GM18868 (cell line): ENCODE measurements around the gene GADD45GIP1.
"Not testable (repeated sequence)": the region's sequence is repeated elsewhere in the genome, so short reads cannot be mapped to it uniquely, and the experiment has no call there.

Source experiments
- ATAC-seq: cut with Tn5 transposase; IDR thresholded peaks from one replicate; pipeline ENCODE4 v1.9.1; 2021; ENCODE audit warnings: mild to moderate bottlenecking, moderate library complexity; ENCODE audit not compliant: unreplicated experiment

Gene GADD45GIP1

DNA sequence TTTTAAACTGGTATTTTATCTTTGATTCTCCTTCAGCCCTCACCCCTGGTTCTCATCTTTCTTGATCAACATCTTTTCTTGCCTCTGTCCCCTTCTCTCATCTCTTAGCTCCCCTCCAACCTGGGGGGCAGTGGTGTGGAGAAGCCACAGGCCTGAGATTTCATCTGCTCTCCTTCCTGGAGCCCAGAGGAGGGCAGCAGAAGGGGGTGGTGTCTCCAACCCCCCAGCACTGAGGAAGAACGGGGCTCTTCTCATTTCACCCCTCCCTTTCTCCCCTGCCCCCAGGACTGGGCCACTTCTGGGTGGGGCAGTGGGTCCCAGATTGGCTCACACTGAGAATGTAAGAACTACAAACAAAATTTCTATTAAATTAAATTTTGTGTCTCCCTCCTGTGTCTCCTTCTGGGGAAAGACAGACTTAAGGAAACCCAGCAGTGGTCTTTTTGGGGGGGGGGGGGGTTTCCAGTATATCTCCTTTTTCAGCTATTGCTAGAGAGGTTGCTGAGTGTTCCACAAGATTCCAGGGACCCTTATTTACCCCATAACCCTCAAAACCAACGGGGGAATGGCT is 12.8 kb downstream of the GADD45GIP1 start:
- ATAC-seq: no peak

- ATAC-seq: no peak
Observed at GRCh38 chr19:12943437-12944044, 13.5 kb downstream of the GADD45GIP1 start.

- no peak for ATAC-seq
Observed at GRCh38 chr19:12940897-12941296, 16.1 kb downstream of the GADD45GIP1 start.

- no peak for ATAC-seq
Observed at GRCh38 chr19:12939975-12940423, 17.0 kb downstream of the GADD45GIP1 start.

DNA sequence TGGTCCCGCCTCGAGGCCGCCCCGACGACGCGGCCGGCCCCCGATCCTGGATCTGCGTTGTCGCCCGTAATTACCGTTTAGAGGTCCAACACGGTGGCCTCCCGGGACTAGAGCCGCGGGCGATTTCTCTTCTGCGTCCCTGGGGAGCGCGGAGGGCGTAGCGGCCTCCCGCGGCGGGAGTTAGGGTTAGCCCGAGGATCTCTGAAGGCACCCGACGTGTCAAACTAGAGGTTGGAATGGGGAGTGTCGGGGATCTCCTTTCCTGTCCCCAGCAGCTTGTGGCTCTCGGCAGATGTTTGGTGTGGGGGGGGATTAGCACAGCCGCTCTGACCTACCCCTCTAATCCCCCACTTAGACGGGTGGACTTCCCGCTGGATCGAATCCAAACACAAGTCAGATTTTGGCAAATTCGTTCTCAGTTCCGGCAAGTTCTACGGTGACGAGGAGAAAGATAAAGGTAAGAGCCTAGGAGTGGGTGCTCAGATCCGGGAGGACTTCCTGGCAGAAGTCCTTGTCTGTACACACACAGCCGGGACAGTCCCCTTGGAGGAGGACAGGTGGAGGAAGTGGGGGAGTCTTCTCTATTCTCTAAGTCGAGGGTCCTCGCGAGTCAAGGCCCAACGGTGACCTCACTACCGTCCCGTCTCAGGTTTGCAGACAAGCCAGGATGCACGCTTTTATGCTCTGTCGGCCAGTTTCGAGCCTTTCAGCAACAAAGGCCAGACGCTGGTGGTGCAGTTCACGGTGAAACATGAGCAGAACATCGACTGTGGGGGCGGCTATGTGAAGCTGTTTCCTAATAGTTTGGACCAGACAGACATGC is 18.0 kb downstream of the GADD45GIP1 start:
- peak; percentile 4 for ATAC-seq

- ATAC-seq: peak; percentile 84
Observed at GRCh38 chr19:12937927-12938778, 18.9 kb downstream of the GADD45GIP1 start, which contains the start of gene CALR. Gene CALR (plus strand): TSS chr19:12938609. CDS start chr19:12938680, 71 bp downstream.

DNA sequence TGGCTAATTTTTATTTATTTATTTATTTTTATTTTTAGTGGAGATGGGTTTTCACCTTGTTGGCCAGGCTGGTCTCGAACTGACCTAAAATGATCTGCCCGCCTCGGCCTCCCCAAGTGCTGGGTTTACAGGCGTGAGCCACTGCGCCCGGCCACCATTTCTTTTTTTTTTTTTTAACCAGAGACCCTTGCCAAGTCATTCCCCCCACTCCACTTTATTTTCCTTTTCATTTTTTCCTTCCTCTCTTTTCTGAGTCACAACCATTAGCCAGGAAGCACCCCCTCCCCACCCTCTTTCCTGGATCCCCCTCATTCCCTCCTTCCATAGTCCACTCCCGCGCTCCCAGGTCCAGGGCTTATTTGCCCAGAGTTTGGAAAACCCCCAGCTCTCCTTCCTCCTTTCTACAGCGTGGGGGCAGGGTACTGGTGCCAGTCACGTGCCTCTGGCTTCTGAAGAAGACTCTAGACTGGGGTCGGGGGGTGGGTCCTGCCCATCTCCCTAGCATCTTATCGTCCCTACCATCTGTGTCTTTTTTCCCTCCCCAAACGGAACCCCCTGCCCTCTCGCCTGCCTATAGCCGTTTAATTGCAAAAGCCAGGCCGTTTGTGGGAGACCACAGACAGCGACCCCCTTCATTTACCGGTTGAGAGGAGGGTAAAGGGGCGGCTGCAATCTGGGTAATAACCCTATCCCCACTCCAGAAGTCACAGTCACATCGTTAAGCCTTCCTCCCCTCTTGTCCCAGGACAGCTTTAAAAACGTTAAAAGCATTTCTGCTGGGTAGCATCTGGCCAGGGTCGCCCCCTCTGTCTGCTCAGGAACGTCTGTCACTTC is 19.7 kb downstream of the GADD45GIP1 start:
- ATAC-seq: no peak

DNA sequence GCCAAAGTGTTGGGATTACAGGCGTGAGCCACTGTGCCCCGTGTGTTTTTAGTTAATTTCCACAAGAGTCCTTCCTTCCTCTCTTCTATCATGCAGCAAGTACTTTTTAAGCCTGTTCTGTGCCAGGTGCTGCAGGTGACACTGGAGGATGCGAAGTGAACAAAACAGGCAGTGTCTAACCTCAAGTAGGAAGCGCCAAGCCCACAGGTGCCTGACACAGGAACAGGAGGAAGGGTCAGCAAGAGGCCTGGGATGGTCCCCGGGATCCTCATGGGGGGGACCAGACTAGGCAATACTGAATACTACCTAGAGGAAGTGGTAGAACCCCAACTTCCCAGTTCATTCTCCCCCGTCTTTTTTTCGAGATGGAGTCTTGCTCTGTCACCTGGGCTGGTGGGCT is 20.4 kb downstream of the GADD45GIP1 start:
- no peak for ATAC-seq

- no peak for ATAC-seq
Observed at GRCh38 chr19:12935071-12935470, 22.0 kb downstream of the GADD45GIP1 start.

DNA sequence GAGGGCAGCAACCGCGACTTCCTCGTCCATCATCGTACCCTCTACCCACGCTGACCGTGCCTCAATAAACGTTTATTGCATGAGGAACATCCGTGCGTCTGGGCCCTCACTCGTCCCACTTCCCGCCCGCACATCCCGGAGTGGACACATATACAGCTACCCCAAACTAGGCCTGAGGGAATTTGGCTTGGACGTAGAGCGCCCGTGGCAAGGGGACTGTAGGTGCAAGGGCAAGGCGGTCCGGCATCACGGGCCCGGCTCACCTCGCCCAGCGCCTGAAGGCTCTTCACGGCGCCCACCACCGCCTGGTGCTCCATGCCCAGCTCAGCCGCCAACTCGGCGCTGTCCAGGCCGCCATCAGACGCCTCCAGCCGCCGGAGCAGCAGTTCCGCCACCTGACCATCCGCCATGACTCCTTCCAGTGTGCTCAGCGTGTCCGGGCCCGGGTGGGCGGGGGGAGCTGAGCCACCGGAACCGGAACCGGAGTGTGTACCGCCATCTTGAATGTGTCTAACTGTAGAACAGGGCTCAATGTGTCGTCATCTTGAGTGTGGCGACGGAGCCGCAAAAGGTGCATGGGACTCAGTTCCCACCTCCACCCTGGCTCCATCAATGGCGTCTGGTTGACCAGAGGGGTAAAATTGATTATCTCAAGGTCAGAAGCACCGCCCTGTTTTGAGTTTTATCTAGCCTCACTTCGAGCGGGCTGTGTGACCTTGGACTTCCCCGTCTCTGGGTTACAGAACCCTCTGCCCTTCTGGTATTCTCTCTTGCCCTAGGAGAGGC is 23.5 kb downstream of the GADD45GIP1 start, which contains the start of gene FARSA:
Gene FARSA (minus strand): TSS at position 425 of the 786 bp plus-strand sequence. CDS start 15 bp downstream, at position 410.
- ATAC-seq: peak; percentile 45

GRCh38 chr19:12932392-12933286 is 24.4 kb downstream of the GADD45GIP1 start:
- no peak for ATAC-seq

GRCh38 chr19:12930002-12930645 is 26.9 kb downstream of the GADD45GIP1 start:
- no peak for ATAC-seq

DNA sequence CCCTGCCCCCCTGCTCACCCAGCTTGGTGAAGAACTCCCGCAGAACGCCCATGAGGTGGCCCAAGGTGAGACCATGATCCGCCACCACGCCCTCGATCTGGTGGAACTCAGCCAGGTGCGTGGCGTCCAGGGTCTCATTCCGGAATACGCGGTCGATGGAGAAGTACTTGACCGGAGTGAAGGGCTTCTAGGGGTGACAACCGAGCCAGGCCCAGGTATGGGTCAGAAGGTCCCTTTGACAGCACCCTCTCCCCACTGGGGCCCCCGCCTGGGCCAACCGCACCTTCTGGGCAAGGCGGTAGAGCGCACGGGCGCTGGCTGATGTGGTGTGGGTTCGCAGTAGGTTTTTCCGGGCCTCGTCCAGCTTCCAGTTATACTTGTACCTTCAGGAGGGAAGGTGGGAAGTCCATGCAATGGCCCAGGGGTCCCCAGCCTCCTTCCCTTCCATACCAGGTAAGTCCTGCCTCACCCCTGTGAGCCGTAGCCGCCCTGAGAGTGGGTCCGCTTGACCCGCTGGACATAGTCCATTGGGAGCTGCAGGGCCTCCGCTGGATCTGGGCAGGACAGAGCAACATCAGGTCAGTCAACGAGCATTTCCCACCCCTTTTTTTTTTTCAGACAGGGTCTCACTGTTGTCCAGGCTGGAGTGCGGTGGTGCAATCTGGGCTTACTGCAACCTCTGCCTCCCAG is 32.3 kb downstream of the GADD45GIP1 start:
- ATAC-seq: no peak

GRCh38 chr19:12922959-12923358 is 34.1 kb downstream of the GADD45GIP1 start:
- ATAC-seq: no peak

- ATAC-seq: no peak
Observed at GRCh38 chr19:12921047-12921446, 36.0 kb downstream of the GADD45GIP1 start.

DNA sequence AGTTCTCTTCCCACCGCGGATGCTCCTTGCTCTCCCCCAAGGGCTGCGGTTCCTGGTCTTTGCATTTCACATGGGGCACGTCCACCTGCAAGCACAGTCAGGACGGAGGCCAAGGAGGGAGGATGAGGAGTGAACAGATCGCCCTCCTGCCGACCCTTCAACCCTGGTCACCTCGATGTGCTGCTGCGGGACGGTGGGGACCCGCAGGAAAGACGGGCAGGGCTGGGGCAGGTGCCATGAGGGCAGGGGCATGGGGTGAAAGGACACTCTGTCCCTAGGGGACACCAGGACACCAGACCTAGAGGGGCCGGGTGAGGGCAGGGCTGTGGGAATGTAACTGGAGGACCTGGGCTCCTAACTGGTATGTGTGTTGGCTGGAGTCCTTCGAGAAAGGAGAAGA is 38.8 kb downstream of the GADD45GIP1 start:
- no peak for ATAC-seq

DNA sequence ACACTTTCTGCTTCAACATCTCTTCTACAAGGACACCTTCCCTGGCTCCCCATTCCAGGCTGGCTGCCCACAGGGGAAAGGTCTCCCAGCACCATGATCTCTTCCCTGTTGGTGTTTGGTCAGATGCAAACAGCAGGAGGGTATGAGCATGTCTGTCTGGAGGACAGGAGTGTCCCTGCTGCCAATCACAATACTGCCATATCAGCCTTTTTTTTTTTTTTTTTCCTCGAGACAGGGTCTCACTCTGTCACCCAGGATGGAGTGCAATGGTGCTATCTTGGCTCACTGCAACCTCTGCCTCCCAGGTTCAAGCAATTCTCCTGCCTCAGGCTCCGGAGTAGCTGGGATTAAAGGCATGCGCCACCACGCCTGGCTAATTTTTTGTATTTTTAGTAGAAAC is 41.2 kb downstream of the GADD45GIP1 start:
- ATAC-seq: not testable (repeated sequence)
